ENCODE data around the gene PBX3.
"Not testable (repeated sequence)": the region's sequence is repeated elsewhere in the genome, so short reads cannot be mapped to it uniquely, and the experiment has no call there.

Gene PBX3

GRCh38 chr9:125778538-125779219 is 31.5 kb downstream of the PBX3 start:
- DNase-seq (ENCODE audit: low read depth) = not testable (repeated sequence)

DNA sequence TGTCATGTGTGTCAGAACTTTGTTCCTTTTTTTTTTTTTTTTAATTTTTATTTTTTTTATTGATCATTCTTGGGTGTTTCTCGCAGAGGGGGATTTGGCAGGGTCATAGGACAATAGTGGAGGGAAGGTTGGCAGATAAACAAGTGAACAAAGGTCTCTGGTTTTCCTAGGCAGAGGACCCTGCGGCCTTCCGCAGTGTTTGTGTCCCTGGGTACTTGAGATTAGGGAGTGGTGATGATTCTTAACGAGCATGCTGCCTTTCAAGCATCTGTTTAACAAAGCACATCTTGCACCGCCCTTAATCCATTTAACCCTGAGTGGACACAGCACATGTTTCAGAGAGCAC is 32.0 kb downstream of the PBX3 start:
- not testable (repeated sequence) for DNase-seq (ENCODE audit: low read depth)

DNA sequence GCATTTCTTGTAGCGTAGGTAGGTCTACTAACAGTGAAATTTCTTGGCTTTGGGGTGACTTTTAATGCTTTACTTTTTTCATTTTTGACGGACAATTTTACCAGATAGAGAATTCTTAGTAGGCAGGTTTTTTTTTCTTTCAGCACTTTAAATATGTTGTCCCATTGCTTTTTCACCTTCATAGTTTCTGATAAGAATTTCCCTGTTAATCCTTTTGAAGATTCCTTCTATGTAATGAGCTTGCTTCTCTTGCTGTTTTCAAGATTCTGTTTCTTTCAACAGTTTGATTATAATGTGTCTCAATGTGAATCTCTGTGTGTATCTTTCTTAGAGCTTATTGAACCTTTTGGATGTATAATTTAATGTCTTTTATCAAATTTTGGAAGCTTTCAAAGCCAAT is 35.5 kb downstream of the PBX3 start:
- DNase-seq (ENCODE audit: low read depth) = no peak

DNA sequence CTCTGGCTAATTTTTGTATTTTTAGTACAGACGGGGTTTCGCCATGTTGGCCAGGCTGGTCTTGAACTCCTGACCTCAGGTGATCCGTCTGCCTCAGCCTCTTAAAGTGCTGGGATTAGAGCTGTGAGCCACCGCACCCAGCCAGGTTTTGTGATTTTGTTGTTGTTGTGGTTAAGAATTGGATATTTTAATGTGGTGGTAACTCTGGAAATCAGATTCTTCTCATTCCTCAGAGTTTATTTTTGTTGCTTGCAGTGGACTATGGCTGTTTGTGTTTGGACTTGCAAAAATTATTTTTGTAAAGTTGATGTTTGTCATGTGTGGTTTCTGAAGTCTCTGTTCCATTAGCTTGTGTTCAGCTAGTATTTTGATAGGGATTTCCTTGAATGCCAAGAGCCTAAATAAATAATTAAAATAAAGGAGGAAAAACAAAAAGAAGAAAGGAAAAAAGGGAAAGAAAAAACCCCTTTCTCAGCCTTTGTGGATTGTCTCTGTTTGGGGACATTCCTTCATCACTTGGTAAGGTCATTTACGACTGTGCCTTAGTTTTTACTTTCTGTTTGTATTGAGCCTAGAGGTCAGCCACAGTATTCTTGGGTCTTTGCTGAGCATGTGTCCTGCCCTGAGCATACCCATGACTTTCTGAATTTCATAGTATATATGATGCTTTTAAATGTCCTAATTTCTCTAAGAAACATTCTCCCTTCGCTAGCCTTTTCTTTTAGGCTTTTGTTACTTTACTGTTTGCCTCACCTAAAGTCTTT is 37.3 kb downstream of the PBX3 start:
- DNase-seq (ENCODE audit: low read depth) = peak; percentile 69

GRCh38 chr9:125785248-125785751 is 38.1 kb downstream of the PBX3 start:
- DNase-seq (ENCODE audit: low read depth) = no peak

DNA sequence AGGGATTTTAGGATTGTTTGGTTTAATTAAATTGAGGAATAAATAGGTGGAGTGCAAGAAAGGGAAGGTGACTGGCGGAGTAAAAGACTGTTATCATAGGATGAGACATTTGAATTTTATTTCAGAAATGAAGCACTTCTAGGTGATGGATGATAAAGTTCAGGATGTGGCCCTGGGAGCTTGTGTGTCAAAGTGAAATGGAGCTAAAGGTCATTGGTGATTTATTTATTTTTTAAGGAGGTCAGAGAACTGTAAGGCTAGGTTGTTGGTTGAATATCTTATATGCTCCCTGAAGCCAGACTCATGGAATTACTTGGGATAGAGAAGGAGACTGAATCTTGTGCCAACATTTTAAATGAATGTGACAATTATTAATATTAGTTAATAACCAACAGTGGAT is 40.5 kb downstream of the PBX3 start:
- DNase-seq (ENCODE audit: low read depth) = no peak

GRCh38 chr9:125789196-125789595 is 42.0 kb downstream of the PBX3 start:
- DNase-seq (ENCODE audit: low read depth) = no peak

DNA sequence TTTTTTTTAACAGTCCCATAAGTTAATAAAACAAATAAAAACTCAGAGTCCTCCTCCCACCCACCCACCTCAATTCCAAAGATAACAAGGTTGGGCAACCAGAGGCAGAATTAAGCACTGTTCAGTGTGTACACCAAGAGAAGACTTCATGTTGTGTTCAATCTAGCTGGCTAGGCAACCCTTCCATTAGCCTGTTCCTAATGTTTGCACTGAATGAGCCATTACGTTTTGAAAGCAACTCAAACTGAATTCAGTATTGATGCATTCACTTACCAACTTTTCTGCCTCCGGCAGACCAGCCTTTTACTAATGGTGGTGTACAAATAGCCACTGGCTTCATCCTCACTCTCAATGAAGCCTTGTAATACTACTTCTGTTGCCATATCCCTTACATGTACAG is 47.5 kb downstream of the PBX3 start:
- no peak for DNase-seq (ENCODE audit: low read depth)

DNA sequence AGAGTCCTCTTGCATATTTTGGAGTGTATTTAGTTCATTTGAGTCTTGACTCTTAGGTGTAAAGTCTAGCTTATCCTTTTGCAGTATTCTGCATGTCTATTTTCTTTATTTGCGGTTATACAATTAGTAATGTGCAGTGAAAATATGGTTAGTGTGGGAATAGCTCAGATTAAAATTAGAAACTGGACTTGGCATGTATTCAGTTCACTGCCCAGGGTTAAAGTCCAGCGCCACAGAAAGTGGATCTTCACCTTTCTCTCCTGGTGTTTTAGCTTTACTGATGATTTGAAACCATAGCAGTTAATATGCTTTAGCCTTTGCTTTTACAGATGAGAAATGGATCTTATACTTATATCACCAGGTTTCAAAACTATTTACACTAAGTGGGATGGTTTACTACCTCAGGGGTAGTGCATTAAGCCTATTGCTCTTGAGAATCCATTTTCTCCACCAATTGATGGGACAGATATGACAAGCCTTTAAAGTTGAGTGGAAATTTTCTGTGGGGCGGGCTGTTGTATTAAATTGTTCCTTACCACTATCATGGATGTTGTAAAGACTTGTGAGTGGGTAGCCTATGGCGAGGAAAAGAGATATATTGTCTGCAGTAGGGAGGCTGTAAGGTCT is 48.9 kb downstream of the PBX3 start:
- DNase-seq (ENCODE audit: low read depth) = no peak

DNA sequence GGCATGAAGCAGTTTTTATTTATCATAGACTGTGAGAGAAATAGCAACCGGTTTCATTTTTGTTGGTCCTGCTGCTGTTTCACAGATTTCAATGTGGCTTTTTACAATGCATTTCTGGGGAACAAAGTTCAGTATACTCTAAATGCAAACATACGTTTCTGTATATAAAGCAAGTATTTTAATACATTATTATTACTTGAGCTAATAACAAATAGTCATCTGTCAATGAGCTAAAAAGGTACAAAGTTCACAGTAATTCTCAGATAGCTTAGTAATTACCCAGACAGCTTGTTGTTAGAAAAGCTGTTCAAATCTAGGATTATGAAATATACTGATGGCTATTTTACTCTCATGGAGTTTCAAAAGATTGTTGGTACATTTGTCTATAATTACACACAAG is 50.8 kb downstream of the PBX3 start:
- no peak for DNase-seq (ENCODE audit: low read depth)

GRCh38 chr9:125803526-125803925 is 56.4 kb downstream of the PBX3 start:
- no peak for DNase-seq (ENCODE audit: low read depth)

DNA sequence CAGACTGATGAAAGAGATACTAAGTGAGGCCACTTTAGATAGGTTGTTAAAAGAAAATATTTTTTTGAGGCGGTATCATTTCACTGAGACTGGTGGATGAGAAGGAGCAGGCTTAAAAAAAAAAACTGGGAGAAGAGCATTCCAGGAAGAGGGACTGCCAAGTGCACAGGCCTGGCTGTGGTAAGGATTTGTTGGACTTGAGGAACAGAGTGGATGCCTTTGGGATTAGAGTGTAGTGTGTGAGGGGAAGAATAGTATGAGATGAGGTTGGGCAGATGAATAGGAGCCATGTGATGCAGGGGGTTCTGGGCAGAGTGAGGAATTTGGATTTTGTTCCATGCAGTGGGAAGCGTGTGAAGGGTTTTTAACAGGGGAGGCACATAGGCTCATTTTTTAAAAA is 57.9 kb downstream of the PBX3 start:
- peak; percentile 49 for DNase-seq (ENCODE audit: low read depth)

GRCh38 chr9:125805586-125805985 is 58.4 kb downstream of the PBX3 start:
- no peak for DNase-seq (ENCODE audit: low read depth)

DNA sequence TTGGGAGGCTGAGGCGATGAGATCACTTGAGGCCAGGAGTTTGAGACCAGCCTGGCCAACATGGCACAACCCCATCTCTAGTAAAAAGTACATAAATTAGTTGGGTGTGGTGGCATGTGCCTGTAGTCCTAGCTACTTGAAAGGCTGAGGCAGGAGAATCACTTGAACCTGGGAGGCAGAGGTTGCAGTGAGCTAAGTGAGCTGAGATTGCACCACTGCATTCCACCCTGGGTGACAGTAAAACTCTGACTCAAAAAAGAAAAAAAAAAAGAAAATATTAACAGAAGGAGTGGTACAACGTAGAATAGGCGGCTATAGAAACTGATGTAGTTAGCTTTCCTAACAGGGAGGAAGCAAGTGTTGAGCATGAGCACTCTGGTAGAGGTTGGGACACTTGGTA is 59.9 kb downstream of the PBX3 start:
- DNase-seq (ENCODE audit: low read depth) = peak; percentile 50

DNA sequence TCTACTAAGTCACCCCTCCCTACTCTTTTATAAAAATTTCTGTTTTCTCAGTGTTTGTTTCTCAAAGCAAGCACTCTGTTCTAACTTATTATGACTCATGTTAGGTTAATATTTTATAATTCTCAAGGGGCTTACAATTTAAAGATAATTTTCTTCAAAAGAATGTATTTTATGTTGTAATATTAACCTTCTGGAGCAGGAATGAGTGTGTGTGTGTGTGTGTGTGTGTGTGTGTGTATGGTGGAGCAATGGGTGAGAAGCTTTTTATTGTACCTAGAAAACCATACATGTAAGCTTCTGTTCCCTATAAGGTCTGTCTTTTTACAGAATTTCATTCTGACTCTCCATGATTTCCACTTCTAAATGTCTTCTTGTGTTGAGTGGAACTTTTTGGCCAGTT is 63.0 kb downstream of the PBX3 start:
- peak; percentile 87 for DNase-seq (ENCODE audit: low read depth)

DNA sequence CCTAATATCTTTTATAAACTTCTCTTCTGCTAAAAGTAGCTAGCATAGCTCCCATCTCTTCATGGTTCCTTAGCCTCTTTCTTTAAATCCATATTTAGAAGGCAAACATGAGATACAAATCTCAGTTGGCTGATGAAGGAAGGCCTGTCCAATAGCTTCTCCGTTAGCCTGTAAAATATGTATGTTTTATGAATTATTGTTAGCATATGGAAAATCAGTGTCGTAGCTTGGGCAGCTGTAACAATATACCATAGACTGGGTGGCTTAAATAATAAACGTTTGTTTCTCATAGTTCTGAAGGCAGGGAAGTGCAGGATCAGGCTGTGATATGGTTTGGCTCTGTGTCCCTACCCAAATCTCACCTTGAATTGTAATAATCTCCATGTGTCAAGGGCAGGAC is 63.8 kb downstream of the PBX3 start:
- DNase-seq (ENCODE audit: low read depth) = no peak

GRCh38 chr9:125812403-125812802 is 65.2 kb downstream of the PBX3 start:
- no peak for DNase-seq (ENCODE audit: low read depth)

DNA sequence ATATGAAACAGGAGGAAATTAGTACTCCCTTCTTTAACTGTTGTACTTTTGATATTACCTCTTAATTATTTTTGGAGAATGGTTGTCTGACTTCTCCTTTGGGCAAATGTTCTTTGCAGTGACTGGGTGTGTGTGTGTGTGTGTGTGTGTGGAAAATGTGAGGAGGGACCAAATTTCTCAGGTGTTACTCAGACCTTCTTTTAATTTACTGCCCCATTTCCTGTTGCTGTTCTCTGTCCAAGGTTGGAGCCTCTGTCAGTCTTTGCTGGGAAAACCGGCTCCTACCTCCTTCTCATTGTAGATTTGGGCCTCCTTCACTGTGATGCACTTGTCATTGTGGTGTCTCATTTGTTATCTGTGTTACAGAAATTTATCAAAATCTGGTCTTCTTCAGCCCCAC is 68.4 kb downstream of the PBX3 start:
- DNase-seq (ENCODE audit: low read depth) = no peak

DNA sequence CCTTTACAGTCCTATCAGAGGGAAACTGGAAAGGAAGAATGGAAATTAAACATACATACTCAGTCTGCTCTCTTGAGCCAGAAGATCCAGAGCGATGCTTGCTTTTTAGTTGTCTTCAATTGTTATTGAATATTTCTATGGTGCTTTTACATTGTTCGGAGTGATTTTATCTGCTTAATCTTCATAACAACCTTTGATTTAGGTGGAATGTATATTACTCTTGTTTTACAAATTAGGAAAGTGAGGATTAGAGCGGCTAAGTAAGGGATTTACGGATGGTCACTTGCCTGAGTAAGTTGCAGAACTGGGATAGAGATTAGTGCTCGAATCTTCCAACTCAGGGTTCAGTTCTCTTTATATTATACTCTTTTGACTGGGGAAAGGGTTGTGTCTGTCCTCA is 69.1 kb downstream of the PBX3 start:
- no peak for DNase-seq (ENCODE audit: low read depth)

DNA sequence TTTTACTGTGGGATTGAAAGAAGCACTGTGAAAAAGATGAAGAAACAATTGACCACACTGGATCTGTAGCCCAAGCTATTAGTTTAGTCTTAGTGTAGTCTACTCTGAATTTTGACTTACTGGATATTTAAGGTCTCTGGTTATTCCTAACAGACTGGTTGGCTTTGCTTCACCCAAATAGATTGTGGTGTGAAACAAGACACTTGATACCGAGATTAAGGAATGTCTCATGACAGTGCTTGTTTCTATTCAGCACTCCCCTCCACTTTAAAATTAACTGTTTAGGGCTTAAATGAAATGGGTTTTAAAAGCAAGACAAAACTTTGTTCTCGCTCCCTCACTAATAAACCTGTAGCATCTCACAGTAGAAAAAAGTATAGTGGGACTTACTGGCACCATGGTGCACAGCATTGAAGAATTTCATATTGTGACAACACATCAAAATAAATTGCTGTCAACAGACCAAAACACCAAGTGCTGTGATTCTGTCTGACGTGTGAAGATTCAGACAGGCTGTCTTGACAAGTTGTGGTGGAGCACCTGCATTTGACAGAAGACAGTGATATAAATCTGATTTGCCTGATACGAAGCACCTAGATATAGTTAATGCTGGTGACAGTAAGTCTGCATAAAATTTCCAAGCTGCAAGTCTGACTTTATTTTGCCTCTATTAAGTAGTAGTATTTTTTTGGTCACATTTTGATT is 73.1 kb downstream of the PBX3 start:
- peak; percentile 22 for DNase-seq (ENCODE audit: low read depth)

DNA sequence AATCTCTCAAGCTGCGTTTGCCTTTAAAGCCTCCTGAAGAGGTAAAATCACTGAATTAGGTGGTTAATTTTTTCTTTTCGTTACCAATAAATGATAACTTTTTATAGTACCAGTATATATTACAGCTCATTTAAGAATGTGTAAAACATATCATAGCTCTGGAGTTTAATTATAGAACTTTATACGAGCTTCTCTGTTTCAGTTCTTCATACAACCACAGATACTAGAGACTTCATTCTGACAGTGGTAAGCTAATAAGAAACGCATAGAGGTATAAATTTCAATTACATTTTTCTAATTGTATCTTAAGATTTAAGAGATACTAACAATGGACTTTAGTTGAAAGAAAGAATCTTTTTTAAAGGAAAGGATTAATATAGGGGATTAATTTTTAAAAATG is 73.9 kb downstream of the PBX3 start:
- DNase-seq (ENCODE audit: low read depth) = no peak

DNA sequence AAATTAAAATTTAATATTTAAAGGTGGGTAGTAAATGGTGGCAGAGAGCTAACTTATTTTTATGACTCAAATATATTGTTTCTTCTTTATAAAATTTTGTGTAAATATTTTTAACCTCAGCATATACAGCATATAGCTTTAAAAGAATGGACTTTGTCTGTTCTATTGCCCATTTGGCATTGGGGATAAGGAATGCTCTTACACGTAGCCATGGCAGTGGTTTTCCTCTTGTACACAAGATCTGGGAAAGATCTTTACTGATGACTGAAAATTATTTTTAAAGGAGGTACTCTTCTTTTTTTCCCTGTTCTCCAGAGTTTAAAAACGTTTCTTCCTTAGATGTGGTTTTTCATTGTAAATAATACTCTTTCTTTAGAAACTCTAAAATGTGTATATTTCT is 75.0 kb downstream of the PBX3 start:
- DNase-seq (ENCODE audit: low read depth) = no peak

GRCh38 chr9:125822902-125823301 is 75.7 kb downstream of the PBX3 start:
- no peak for DNase-seq (ENCODE audit: low read depth)
